PC-9 (cell line): ENCODE data around the gene SKA1. TPM values are rescaled to one million over a fixed set of nuclear protein-coding genes. Genes with fewer than 3 reads are reported as not detected.

Experiments
- BruUV-seq: library from RNA; stranded (reverse); fragments of 400-500 nt; replicated peaks from 2 replicates; lab custom pipeline; 2021; lab: Mats Ljungman, UMichigan
- CTCF ChIA-PET: fragments of 300-600 bp; sonication (Branson Sonifier 250); formaldehyde crosslinking; loops from one replicate; lab custom pipeline; 2022; ENCODE audit warnings: antibody characterized with exemption; lab: Charles Lee
- POLR2A ChIA-PET: fragments of 300-600 bp; sonication (Branson Sonifier 250); formaldehyde crosslinking; loops from one replicate; lab custom pipeline; 2022; ENCODE audit warnings: antibody characterized with exemption; ENCODE audit not compliant: unreplicated experiment; lab: Charles Lee
- DNase-seq, 2 experiments: peaks; one replicate each; pipeline versions ENCODE4 v3.0.0 to v3.0.0-alpha.2; 2015 to 2022; ENCODE audit warnings: mixed read lengths in 1 of 2
- H2AFZ ChIP-seq: fragments of 200-600 bp; sonication (generic); 2 replicates; pipeline ENCODE4 v1.8.1; 2017; ENCODE audit warnings: antibody characterized with exemption
- H3F3A ChIP-seq: fragments of 200-600 bp; sonication (generic); 2 replicates; pipeline ENCODE4 v1.8.1; 2017; ENCODE audit warnings: antibody characterized with exemption, mild to moderate bottlenecking, low read depth; ENCODE audit not compliant: insufficient read depth
- H3K27ac ChIP-seq: fragments of 200-600 bp; sonication (generic); 2 replicates; pipeline ENCODE4 v1.6.1; 2016; ENCODE audit warnings: mixed run types
- H3K27me3 ChIP-seq: fragments of 200-600 bp; sonication (generic); 2 replicates; pipeline ENCODE4 v1.6.1; 2016; ENCODE audit warnings: low read depth, mixed run types; ENCODE audit not compliant: insufficient read depth
- H3K36me3 ChIP-seq: fragments of 200-600 bp; sonication (generic); 2 replicates; pipeline ENCODE4 v1.6.1; 2016; ENCODE audit warnings: low read depth, mixed run types
- H3K4me1 ChIP-seq: fragments of 200-600 bp; sonication (generic); replicated peaks from 2 replicates; pipeline ENCODE4 v1.6.1; 2016; ENCODE audit warnings: mixed run types; ENCODE audit not compliant: insufficient read depth
- H3K4me2 ChIP-seq: fragments of 200-600 bp; sonication (generic); 2 replicates; pipeline ENCODE4 v1.6.1; 2017; ENCODE audit warnings: mixed run types
- H3K4me3 ChIP-seq: fragments of 200-600 bp; sonication (generic); 2 replicates; pipeline ENCODE4 v1.6.1; 2016; ENCODE audit warnings: mixed run types
- H3K79me2 ChIP-seq: fragments of 200-600 bp; sonication (generic); 2 replicates; pipeline ENCODE4 v1.6.1; 2017; ENCODE audit warnings: low read depth, mixed run types
- H3K9me2 ChIP-seq: fragments of 200-600 bp; sonication (generic); 2 replicates; pipeline ENCODE4 v1.8.1; 2017; ENCODE audit warnings: mild to moderate bottlenecking; ENCODE audit not compliant: insufficient read depth
- H3K9me3 ChIP-seq: fragments of 200-600 bp; sonication (generic); 2 replicates; pipeline ENCODE4 v1.8.1; 2016; ENCODE audit warnings: low read depth; ENCODE audit not compliant: insufficient read depth
- H4K20me1 ChIP-seq: fragments of 200-600 bp; sonication (generic); 2 replicates; pipeline ENCODE4 v1.8.1; 2017; ENCODE audit not compliant: insufficient read depth
- EZH2 ChIP-seq: fragments of 200-600 bp; sonication (generic); IDR thresholded peaks from 2 replicates; pipeline ENCODE4 v1.8.0; 2017; ENCODE audit warnings: antibody characterized with exemption, low read depth
- intact Hi-C: fragments of 100-400 bp; cut with micrococcal nuclease; formaldehyde crosslinking; loops from one replicate; pipeline ENCODE4 v1.10.0; 2022; ENCODE audit not compliant: unreplicated experiment
- total RNA-seq: library from RNA; stranded (reverse); gene quantifications from 2 replicates; pipeline ENCODE4 v1.2.3, GENCODE V29; 2021
- TF ChIP-seq, protein P1 (sequence below): fragments of 200-600 bp; sonication (generic); conservative IDR thresholded peaks from 2 replicates; pipeline ENCODE4 v1.6.1; 2017; ENCODE audit warnings: mixed run types, antibody characterized with exemption, mild to moderate bottlenecking, moderate library complexity

SKA1 gene
- total RNA-seq, 1 experiment from 2014 or later = 18.3 TPM

- intact Hi-C loops = no loop called here
- Histone ChIP-seq H3K27me3 (no peaks in the 10 kb centered on the region), H4K20me1 (no peaks in the 10 kb centered on the region), H3K79me2 (no peaks in the 10 kb centered on the region), H2AFZ (no peak overlapping the region), H3K4me2 (no peak overlapping the region), H3K9me3 (no peaks in the 10 kb centered on the region; the same call in 1 of the 2 replicates), H3K4me3 (no peak overlapping the region), H3F3A (no peaks in the 10 kb centered on the region), H3K9me2 (no peaks in the 10 kb centered on the region), H3K4me1 (no peaks in the 10 kb centered on the region), H3K27ac (no peak overlapping the region), H3K36me3 (no peaks in the 10 kb centered on the region)
- ChIA-PET CTCF (no interaction called here), POLR2A (no interaction called here)
- DNase-seq = no peak
- no peak for TF ChIP-seq EZH2
- TF ChIP-seq, protein P1, sequence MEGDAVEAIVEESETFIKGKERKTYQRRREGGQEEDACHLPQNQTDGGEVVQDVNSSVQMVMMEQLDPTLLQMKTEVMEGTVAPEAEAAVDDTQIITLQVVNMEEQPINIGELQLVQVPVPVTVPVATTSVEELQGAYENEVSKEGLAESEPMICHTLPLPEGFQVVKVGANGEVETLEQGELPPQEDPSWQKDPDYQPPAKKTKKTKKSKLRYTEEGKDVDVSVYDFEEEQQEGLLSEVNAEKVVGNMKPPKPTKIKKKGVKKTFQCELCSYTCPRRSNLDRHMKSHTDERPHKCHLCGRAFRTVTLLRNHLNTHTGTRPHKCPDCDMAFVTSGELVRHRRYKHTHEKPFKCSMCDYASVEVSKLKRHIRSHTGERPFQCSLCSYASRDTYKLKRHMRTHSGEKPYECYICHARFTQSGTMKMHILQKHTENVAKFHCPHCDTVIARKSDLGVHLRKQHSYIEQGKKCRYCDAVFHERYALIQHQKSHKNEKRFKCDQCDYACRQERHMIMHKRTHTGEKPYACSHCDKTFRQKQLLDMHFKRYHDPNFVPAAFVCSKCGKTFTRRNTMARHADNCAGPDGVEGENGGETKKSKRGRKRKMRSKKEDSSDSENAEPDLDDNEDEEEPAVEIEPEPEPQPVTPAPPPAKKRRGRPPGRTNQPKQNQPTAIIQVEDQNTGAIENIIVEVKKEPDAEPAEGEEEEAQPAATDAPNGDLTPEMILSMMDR = no peak
- BruUV-seq = no TSS peak
Measured at GRCh38 chr18:50441501-50441900, 66.7 kb downstream of the SKA1 start.

Other genes starting within 250 kb of the SKA1 start
- 23.3 and 25.4 TPM in 2 replicates for gene MYO5B, start 179.9 kb upstream of the SKA1 start, total RNA-seq
- 1.9 and 2.1 TPM in 2 replicates for gene CFAP53, start 108.6 kb upstream of the SKA1 start, total RNA-seq
- gene MBD1, start 93.5 kb upstream of the SKA1 start, total RNA-seq = 43.2 and 43.5 TPM in 2 replicates
- gene CXXC1, start 87.4 kb upstream of the SKA1 start, total RNA-seq = 48.2 and 54.7 TPM in 2 replicates
- gene MAPK4, start 185.0 kb downstream of the SKA1 start, total RNA-seq = not detected in 2 replicates